NCI-H1436 treated with DMSO at 0.1 percent for 48 hours (cell line): ENCODE results near the gene DAAM1.

ENCODE experiments used
- DNase-seq: peaks from one replicate; lab custom pipeline; 2025; lab: John Stamatoyannopoulos, UW

The DAAM1 gene

GRCh38 chr14:59292028-59292427, 103.6 kb downstream of the DAAM1 start:
- DNase-seq = no peak

- no peak for DNase-seq
Measured at GRCh38 chr14:59292921-59293534, 104.6 kb downstream of the DAAM1 start.

GRCh38 chr14:59293935-59294661, 105.6 kb downstream of the DAAM1 start:
- no peak for DNase-seq

GRCh38 chr14:59294662-59294992, 106.2 kb downstream of the DAAM1 start:
- no peak for DNase-seq

- no peak for DNase-seq
Measured at GRCh38 chr14:59295951-59296350, 107.5 kb downstream of the DAAM1 start.

GRCh38 chr14:59296508-59296907, 108.0 kb downstream of the DAAM1 start:
- no peak for DNase-seq

GRCh38 chr14:59297071-59297776, 108.8 kb downstream of the DAAM1 start:
- no peak for DNase-seq

GRCh38 chr14:59299731-59300130, 111.3 kb downstream of the DAAM1 start:
- no peak for DNase-seq

GRCh38 chr14:59301354-59301753, 112.9 kb downstream of the DAAM1 start:
- DNase-seq = no peak

GRCh38 chr14:59302313-59302712, 113.8 kb downstream of the DAAM1 start:
- DNase-seq = no peak

- no peak for DNase-seq
Measured at GRCh38 chr14:59303216-59303615, 114.7 kb downstream of the DAAM1 start.

GRCh38 chr14:59305231-59305630, 116.8 kb downstream of the DAAM1 start:
- no peak for DNase-seq

GRCh38 chr14:59305836-59306555, 117.5 kb downstream of the DAAM1 start:
- no peak for DNase-seq

- DNase-seq = no peak
Measured at GRCh38 chr14:59306775-59307174, 118.3 kb downstream of the DAAM1 start.

- DNase-seq = no peak
Measured at GRCh38 chr14:59308086-59308485, 119.6 kb downstream of the DAAM1 start.

- no peak for DNase-seq
Measured at GRCh38 chr14:59308673-59309072, 120.2 kb downstream of the DAAM1 start.

- no peak for DNase-seq
Measured at GRCh38 chr14:59309291-59309900, 120.9 kb downstream of the DAAM1 start.

GRCh38 chr14:59310633-59311032, 122.2 kb downstream of the DAAM1 start:
- no peak for DNase-seq

- no peak for DNase-seq
Measured at GRCh38 chr14:59311723-59312122, 123.3 kb downstream of the DAAM1 start.

- no peak for DNase-seq
Measured at GRCh38 chr14:59313144-59313651, 124.7 kb downstream of the DAAM1 start.

GRCh38 chr14:59313658-59314608, 125.5 kb downstream of the DAAM1 start:
- DNase-seq = no peak
